ENCODE results near the gene GPN2. TPM values are rescaled to one million over a fixed set of nuclear protein-coding genes. Genes with fewer than 3 reads are reported as not detected.
"Not testable (repeated sequence)": the region's sequence is repeated elsewhere in the genome, so short reads cannot be mapped to it uniquely, and the experiment has no call there.

GPN2 gene
- total and polyA plus RNA-seq, 12 donors: 12.4 to 31.3 (median 20.4) TPM

- Histone ChIP-seq H3K4me1 (peaks cover 4 to 41% (median 30%) of the 10 kb centered on the region in 9 donors), H3K27ac (peak overlapping the region; percentile 82 to 98 (median 92)), H3K36me3 (peaks cover 0 to 85% (median 34%) of the 10 kb centered on the region in 9 donors), H3K4me3 (peak overlapping the region; percentile 59 to 99 (median 93)), H3K27me3 (no peaks in the 10 kb centered on the region), H3K9me3 (no peaks in the 10 kb centered on the region)
- 2 to 3% methylated on average over 12 of the region's 12 CpGs for WGBS, 2 donors
- ATAC-seq (peak; percentile 32 to 56 (median 50)), DNase-seq (no peak)
- intact Hi-C loops (cut with DNase I): loop anchor here in 1 of 10 donors (2.0 kb wide), 1 partner anchor 30 kb away; the partner anchor contains the start of gene NUDC
- TF ChIP-seq CTCF (IDR thresholded peaks at IDR 0.05): no peak
Observed at GRCh38 chr1:26890467-26890796, 349 bp upstream of the GPN2 start.

- ATAC-seq (no peak), DNase-seq (no peak)
- peak overlapping the region in 1 of 10 donors; percentile 15 for H3K27ac ChIP-seq
- peaks cover 4 to 37% (median 30%) of the 10 kb centered on the region in 9 donors for H3K4me1 ChIP-seq
- no peaks in the 10 kb centered on the region for H3K27me3 ChIP-seq
- no peak for TF ChIP-seq CTCF (IDR thresholded peaks at IDR 0.05)
- H3K9me3 ChIP-seq: no peaks in the 10 kb centered on the region
- H3K4me3 ChIP-seq: no peak overlapping the region
- H3K36me3 ChIP-seq: peaks cover 0 to 85% (median 47%) of the 10 kb centered on the region in 9 donors
- WGBS, 2 donors: 95 to 97% methylated on average over 1 of the region's 1 CpG
- intact Hi-C loops (cut with DNase I): no loop called here
Observed at GRCh38 chr1:26888231-26888630, 1.9 kb downstream of the GPN2 start.

- H3K27me3 ChIP-seq: no peaks in the 10 kb centered on the region
- H3K36me3 ChIP-seq: peaks cover 0 to 85% (median 53%) of the 10 kb centered on the region in 9 donors
- no peaks in the 10 kb centered on the region for H3K9me3 ChIP-seq
- TF ChIP-seq CTCF (IDR thresholded peaks at IDR 0.05): peak in 7 of 9 donors; percentile 16 to 51 (median 30)
- intact Hi-C loops (cut with DNase I): no loop called here
- no peak overlapping the region for H3K4me3 ChIP-seq
- peak overlapping the region in 1 of 10 donors; percentile 24 for H3K27ac ChIP-seq
- peak in 2 of 8 donors; percentile 10 to 47 for ATAC-seq
- DNase-seq: no peak
- peaks cover 4 to 37% (median 30%) of the 10 kb centered on the region in 9 donors for H3K4me1 ChIP-seq
- 60 to 73% methylated on average over 1 of the region's 1 CpG for WGBS, 2 donors
Observed at GRCh38 chr1:26887125-26887524, 3.0 kb downstream of the GPN2 start.

- DNase-seq: no peak
- intact Hi-C loops (cut with DNase I): loop anchor here in 1 of 10 donors (5.0 kb wide), 2 partner anchors 36 to 281 kb away; no protein-coding TSS in a partner anchor
- Histone ChIP-seq H3K4me1 (peaks cover 0 to 13% (median 7%) of the 10 kb centered on the region in 9 donors), H3K27me3 (no peaks in the 10 kb centered on the region), H3K4me3 (no peak overlapping the region), H3K9me3 (no peaks in the 10 kb centered on the region), H3K27ac (no peak overlapping the region), H3K36me3 (peaks cover 0 to 99% (median 80%) of the 10 kb centered on the region in 9 donors)
- 88 to 90% methylated on average over 5 of the region's 5 CpGs for WGBS, 2 donors
- no peak for ATAC-seq
- no peak for TF ChIP-seq CTCF (IDR thresholded peaks at IDR 0.05)
Observed at GRCh38 chr1:26882696-26883463, 7.2 kb downstream of the GPN2 start.

GRCh38 chr1:26881611-26882010 is 8.5 kb downstream of the GPN2 start:
- not testable (repeated sequence) for ATAC-seq, H3K9me3 ChIP-seq, H3K4me3 ChIP-seq, H3K27me3 ChIP-seq, H3K4me1 ChIP-seq, DNase-seq, H3K27ac ChIP-seq
- H3K36me3 ChIP-seq: peaks cover 0 to 97% (median 77%) of the 10 kb centered on the region in 9 donors
- WGBS, 2 donors: 87 to 92% methylated on average over 6 of the region's 6 CpGs
- intact Hi-C loops (cut with DNase I): loop anchor here in 2 of 10 donors (2.0 to 5.0 kb wide), 3 partner anchors 34 to 279 kb away; no protein-coding TSS in a partner anchor

Data from heart right ventricle (tissue), 16 donors.